HCT116 (cell line): ENCODE data around the gene MAP2K1. TPM values are rescaled to one million over a fixed set of nuclear protein-coding genes. Genes with fewer than 3 reads are reported as not detected.

Source experiments
- ATAC-seq: fragments of 200-7000 bp; cut with Tn5 transposase; 2 replicates; pipeline ENCODE4 v1.9.1; 2020; ENCODE audit warnings: mild to moderate bottlenecking, moderate library complexity
- Bru-seq: library from RNA; stranded (reverse); fragments of 400-500 nt; gene quantifications from one replicate; lab custom pipeline; 2021; lab: Mats Ljungman, UMichigan
- BruChase-seq, 2 experiments: library from RNA; stranded (reverse); fragments of 400-500 nt; gene quantifications; one replicate each; lab custom pipeline; 2021; lab: Mats Ljungman, UMichigan
- BruUV-seq: library from RNA; stranded (reverse); fragments of 400-500 nt; replicated peaks from 2 replicates; lab custom pipeline; 2021; lab: Mats Ljungman, UMichigan
- CTCF ChIA-PET: fragments of 300-600 bp; sonication (Branson Sonifier 250); formaldehyde crosslinking; loops from one replicate; lab custom pipeline; 2021; ENCODE audit warnings: antibody characterized with exemption; lab: Charles Lee
- POLR2A ChIA-PET: fragments of 300-600, 350-600 bp; sonication (Branson Sonifier 250); formaldehyde crosslinking; loops from one replicate; lab custom pipeline; 2021; ENCODE audit warnings: antibody characterized with exemption; lab: Charles Lee
- RAD21 ChIA-PET, 2 experiments: fragments of 300-600 bp; sonication (Branson Sonifier 250); formaldehyde crosslinking; loops; one replicate each; lab custom pipeline; 2023; ENCODE audit warnings: low total read pairs in 2 of 2; ENCODE audit not compliant: uncharacterized antibody in 2 of 2, unreplicated experiment in 2 of 2, low non-redundant PET in 1 of 2; lab: Charles Lee
- DNase-seq: peaks from one replicate; pipeline ENCODE4 v3.0.0-alpha.2; 2010; ENCODE audit warnings: low read depth, low spot score
- H2AFZ ChIP-seq: fragments of 200-600 bp; shearing (Covaris generic), sonication (generic); 2 replicates; pipeline ENCODE4 v1.6.1; 2017; ENCODE audit warnings: low read depth, mixed run types, mixed read lengths, antibody characterized with exemption, low read length; ENCODE audit not compliant: poor library complexity, severe bottlenecking
- H3K27ac ChIP-seq: 2 replicates; pipeline ENCODE4 v1.5.1; 2012; ENCODE audit warnings: low read depth, low read length
- H3K27me3 ChIP-seq: fragments of 200-600 bp; sonication (generic); 2 replicates; pipeline ENCODE4 v1.6.1; 2016; ENCODE audit warnings: mixed run types, low read length, mixed read lengths; ENCODE audit not compliant: insufficient read depth
- H3K36me3 ChIP-seq, 2 experiments: fragments of 200-500 bp in 1 of 2; fragments of 200-600 bp in 1 of 2; sonication (Bioruptor generic) in 1 of 2; sonication (generic) in 1 of 2; 2 replicates each; pipeline versions ENCODE4 v1.5.1 to v1.6.1; 2014 to 2016; ENCODE audit warnings: low read length in 2 of 2, inconsistent platforms in 1 of 2, mixed read lengths in 1 of 2, mixed run types in 1 of 2; ENCODE audit not compliant: insufficient read depth in 2 of 2, control insufficient read depth in 1 of 2
- H3K4me1 ChIP-seq, 2 experiments: fragments of 200-600 bp in 1 of 2; sonication (generic) in 1 of 2; 2 replicates each; pipeline versions ENCODE4 v1.5.1 to v1.6.1; 2012 to 2017; ENCODE audit warnings: low read length in 2 of 2, inconsistent platforms in 1 of 2, mild to moderate bottlenecking in 1 of 2, mixed read lengths in 1 of 2, mixed run types in 1 of 2, moderate library complexity in 1 of 2; ENCODE audit not compliant: insufficient read depth in 2 of 2, control insufficient read depth in 1 of 2
- H3K4me2 ChIP-seq: fragments of 200-600 bp; sonication (generic); 2 replicates; pipeline ENCODE4 v1.6.1; 2017; ENCODE audit warnings: mixed run types, low read length, mixed read lengths
- H3K4me3 ChIP-seq, 2 experiments: fragments of 200-600 bp in 1 of 2; sonication (generic) in 1 of 2; replicated peaks in 1 of 2; 2 replicates each; pipeline ENCODE4 v1.5.1; 2011 to 2016; ENCODE audit warnings: low read length in 2 of 2, control low read depth in 1 of 2, low read depth in 1 of 2, mild to moderate bottlenecking in 1 of 2, mixed read lengths in 1 of 2, mixed run types in 1 of 2
- H3K79me2 ChIP-seq: fragments of 200-600 bp; sonication (generic); 2 replicates; pipeline ENCODE4 v1.6.1; 2017; ENCODE audit warnings: mild to moderate bottlenecking, mixed run types, low read length, moderate library complexity, mixed read lengths; ENCODE audit not compliant: insufficient read depth
- H3K9ac ChIP-seq: fragments of 200-600 bp; sonication (generic); 2 replicates; pipeline ENCODE4 v1.6.1; 2016; ENCODE audit warnings: low read length, mixed read lengths
- H3K9me2 ChIP-seq: fragments of 200-600 bp; sonication (generic), shearing (Covaris generic); 2 replicates; pipeline ENCODE4 v1.6.1; 2017; ENCODE audit warnings: mixed run types, mild to moderate bottlenecking, moderate library complexity; ENCODE audit not compliant: insufficient read depth
- H3K9me3 ChIP-seq, 2 experiments: fragments of 200-500 bp in 1 of 2; fragments of 200-600 bp in 1 of 2; sonication (Bioruptor generic) in 1 of 2; sonication (generic) in 1 of 2; 2 replicates each; pipeline ENCODE4 v1.6.1; 2014 to 2017; ENCODE audit warnings: low read length in 2 of 2, mixed read lengths in 2 of 2, inconsistent platforms in 1 of 2, low read depth in 1 of 2, mild to moderate bottlenecking in 1 of 2, mixed run types in 1 of 2, moderate library complexity in 1 of 2; ENCODE audit not compliant: control insufficient read depth in 1 of 2, insufficient read depth in 1 of 2
- H4K20me1 ChIP-seq: fragments of 200-600 bp; sonication (generic), shearing (Covaris generic); 2 replicates; pipeline ENCODE4 v1.6.1; 2017; ENCODE audit warnings: mixed run types, mild to moderate bottlenecking, moderate library complexity; ENCODE audit not compliant: insufficient read depth
- CTCF ChIP-seq, 3 experiments: fragments of 200-600 bp in 1 of 3; sonication (generic) in 1 of 3; IDR thresholded peaks in 2 of 3; conservative IDR thresholded peaks in 1 of 3; 2 replicates each; pipeline ENCODE4 v1.5.1; 2012 to 2017; ENCODE audit warnings: low read depth in 2 of 3, low read length in 2 of 3, antibody characterized with exemption in 1 of 3, borderline replicate concordance in 1 of 3, control low read depth in 1 of 3, mild to moderate bottlenecking in 1 of 3, mixed read lengths in 1 of 3, mixed run types in 1 of 3, moderate library complexity in 1 of 3; ENCODE audit not compliant: insufficient read depth in 1 of 3
- EGR1 ChIP-seq: IDR thresholded peaks from 2 replicates; pipeline ENCODE4 v1.6.1; 2012; ENCODE audit warnings: low read depth
- EZH2phosphoT487 ChIP-seq: fragments of 200-600 bp; IDR thresholded peaks from 2 replicates; pipeline ENCODE4 v1.6.1; 2018; ENCODE audit warnings: antibody characterized with exemption, borderline replicate concordance
- JUND ChIP-seq: IDR thresholded peaks from 2 replicates; pipeline ENCODE4 v1.6.1; 2012
- MAX ChIP-seq: IDR thresholded peaks from 2 replicates; pipeline ENCODE4 v1.6.1; 2012
- POLR2AphosphoS5 ChIP-seq: IDR thresholded peaks from 2 replicates; pipeline ENCODE4 v1.6.1; 2011; ENCODE audit warnings: mild to moderate bottlenecking, low read depth, low read length, moderate library complexity
- RAD21 ChIP-seq: IDR thresholded peaks from 2 replicates; pipeline ENCODE4 v1.6.1; 2012; ENCODE audit warnings: low read depth, mild to moderate bottlenecking
- REST ChIP-seq: IDR thresholded peaks from 2 replicates; pipeline ENCODE4 v1.6.1; 2012; ENCODE audit warnings: low read depth
- SIN3A ChIP-seq: IDR thresholded peaks from 2 replicates; pipeline ENCODE4 v1.6.1; 2012; ENCODE audit warnings: low read depth
- SRF ChIP-seq: IDR thresholded peaks from 2 replicates; pipeline ENCODE4 v1.6.1; 2012; ENCODE audit warnings: low read depth
- TCF7L2 ChIP-seq: IDR thresholded peaks from 2 replicates; pipeline ENCODE4 v1.7.0; 2011; ENCODE audit warnings: borderline replicate concordance, inconsistent platforms; ENCODE audit not compliant: insufficient read depth, insufficient read length; ENCODE audit errors: extremely low read depth
- YY1 ChIP-seq: IDR thresholded peaks from 2 replicates; pipeline ENCODE4 v1.6.1; 2011; ENCODE audit warnings: low read length, low read depth, moderate library complexity, mild to moderate bottlenecking; ENCODE audit not compliant: insufficient replicate concordance; ENCODE audit errors: extremely low read depth
- ZBTB33 ChIP-seq: IDR thresholded peaks from 2 replicates; pipeline ENCODE4 v1.6.1; 2011; ENCODE audit warnings: mild to moderate bottlenecking, low read length, moderate library complexity; ENCODE audit not compliant: insufficient replicate concordance; ENCODE audit errors: extremely low read depth
- ZFX ChIP-seq: fragments of 450-650 bp; IDR thresholded peaks from 2 replicates; pipeline ENCODE4 v1.6.1; 2017
- intact Hi-C: fragments of 100-400 bp; cut with micrococcal nuclease; formaldehyde crosslinking; loops from 2 replicates; pipeline ENCODE4 v1.10.0; 2022
- long read RNA-seq: library from polyadenylated mRNA; unstranded; transcript quantifications from one replicate; pipeline ENCODE4 v2.0.0, GENCODE V29; 2021; ENCODE audit not compliant: unreplicated experiment
- polyA plus RNA-seq: library from polyadenylated mRNA; unstranded; fragments of >200 nt; gene quantifications from 2 replicates; pipeline ENCODE4 v1.2.1, GENCODE V29; 2012; ENCODE audit warnings: missing spikeins
- total RNA-seq: library from RNA; stranded (reverse); gene quantifications from one replicate; pipeline ENCODE4 v1.2.1, GENCODE V29; 2021; ENCODE audit not compliant: unreplicated experiment

Gene MAP2K1
- total RNA-seq (52.3 TPM), Bru-seq, nascent RNA (percentile 72 among the genes with signal in this experiment), BruChase-seq, experiment 1, labeled RNA remaining after a 6-hour chase (percentile 79 among the genes with signal in this experiment), BruChase-seq, experiment 2, labeled RNA remaining after a 2-hour chase (percentile 72 among the genes with signal in this experiment)
- 32.9 and 35.7 TPM in 2 replicates for polyA plus RNA-seq
- long read RNA-seq, transcript MAP2K1-201 (11 exons, 3,410 nt), result major isoform, 96 of 115 reads
- long read RNA-seq, partial matches to known transcripts, result 5 of 115 reads
- long read RNA-seq, other reads (novel, unspliced or antisense), result 14 of 115 reads

GRCh38 chr15:66386204-66387123 lies at the start of gene MAP2K1:
MAP2K1 (plus strand) TSS chr15:66386912; CDS start chr15:66387348, 436 bp downstream.
- Histone ChIP-seq H3K36me3 (0 out of 4 replicates have a peak, but pooled peaks cover 0 to under 1% of the 10 kb centered on the region in 2 experiments), H3K4me1 (peaks cover 4 to 28% of the 10 kb centered on the region in 2 experiments; a peak in 3 of 4 replicates), H3K4me2 (peak within 1 kb of the TSS; percentile 66), H4K20me1 (peaks cover under 1% of the 10 kb centered on the region; the same call in 1 of the 2 replicates), H3K27me3 (no peaks in the 10 kb centered on the region), H3K27ac (peak within 1 kb of the TSS; percentile 79), H3K9ac (peak within 1 kb of the TSS; percentile 80), H2AFZ (peak within 1 kb of the TSS; percentile 84), H3K79me2 (peaks cover 43% of the 10 kb centered on the region), H3K9me2 (no peaks in the 10 kb centered on the region), H3K4me3 (peak within 1 kb of the TSS; percentile 64 to 86), H3K9me3 (no peaks in the 10 kb centered on the region)
- ChIA-PET CTCF (interaction anchor here (0.7 to 3.7 kb wide), 4 partner anchors 15 to 111 kb away, joined by 3 to 27 read pairs (median 5); partner anchors contain the start of gene SNAPC5), POLR2A (interaction anchor here (0.6 to 2.7 kb wide), 7 partner anchors 8 to 540 kb away, joined by 3 to 12 read pairs (median 4); partner anchors contain the start of genes SNAPC5 and TIPIN), RAD21 (no interaction called here)
- ATAC-seq, result peak; percentile 93
- DNase-seq, result peak; percentile 90
- intact Hi-C loops, result loop anchor here (1.0 kb wide), 1 partner anchor 112 kb away; no protein-coding TSS in a partner anchor
- BruUV-seq, result TSS peak; percentile 87
- TF ChIP-seq RAD21, result peak; percentile 54
- peak; percentile 35; the same call in 1 of the 2 replicates for TF ChIP-seq ZFX
- peak; percentile 84 for TF ChIP-seq SIN3A
- peak; percentile 86 for TF ChIP-seq POLR2AphosphoS5
- TF ChIP-seq TCF7L2, result peak; percentile 47
- TF ChIP-seq SRF, result peak; percentile 86
- no peak for TF ChIP-seq JUND
- peak; percentile 52; a peak in 3 of 6 replicates for TF ChIP-seq CTCF (IDR thresholded peaks at IDR 0.05 in 2 of 3, conservative IDR thresholded peaks at IDR 0.05 in 1 of 3; ENCODE audit: borderline replicate concordance in 1 of 3, insufficient read depth in 1 of 3, low read depth in 2 of 3, low read length in 2 of 3)
- TF ChIP-seq ZBTB33, result no peak
- TF ChIP-seq EGR1, result peak; percentile 39; the same call in 1 of the 2 replicates
- no peak for TF ChIP-seq EZH2phosphoT487
- no peak for TF ChIP-seq REST
- TF ChIP-seq YY1, result peak; percentile 53
- peak; percentile 95 for TF ChIP-seq MAX
